HG03045 (cell line): Measurements from ENCODE around the gene WDR45.
"Not testable (repeated sequence)": the region's sequence is repeated elsewhere in the genome, so short reads cannot be mapped to it uniquely, and the experiment has no call there.

Experiments used
- ATAC-seq: cut with Tn5 transposase; IDR thresholded peaks from one replicate; pipeline ENCODE4 v1.9.1; 2021; ENCODE audit warnings: mild to moderate bottlenecking, moderate library complexity; ENCODE audit not compliant: unreplicated experiment

Gene WDR45

DNA sequence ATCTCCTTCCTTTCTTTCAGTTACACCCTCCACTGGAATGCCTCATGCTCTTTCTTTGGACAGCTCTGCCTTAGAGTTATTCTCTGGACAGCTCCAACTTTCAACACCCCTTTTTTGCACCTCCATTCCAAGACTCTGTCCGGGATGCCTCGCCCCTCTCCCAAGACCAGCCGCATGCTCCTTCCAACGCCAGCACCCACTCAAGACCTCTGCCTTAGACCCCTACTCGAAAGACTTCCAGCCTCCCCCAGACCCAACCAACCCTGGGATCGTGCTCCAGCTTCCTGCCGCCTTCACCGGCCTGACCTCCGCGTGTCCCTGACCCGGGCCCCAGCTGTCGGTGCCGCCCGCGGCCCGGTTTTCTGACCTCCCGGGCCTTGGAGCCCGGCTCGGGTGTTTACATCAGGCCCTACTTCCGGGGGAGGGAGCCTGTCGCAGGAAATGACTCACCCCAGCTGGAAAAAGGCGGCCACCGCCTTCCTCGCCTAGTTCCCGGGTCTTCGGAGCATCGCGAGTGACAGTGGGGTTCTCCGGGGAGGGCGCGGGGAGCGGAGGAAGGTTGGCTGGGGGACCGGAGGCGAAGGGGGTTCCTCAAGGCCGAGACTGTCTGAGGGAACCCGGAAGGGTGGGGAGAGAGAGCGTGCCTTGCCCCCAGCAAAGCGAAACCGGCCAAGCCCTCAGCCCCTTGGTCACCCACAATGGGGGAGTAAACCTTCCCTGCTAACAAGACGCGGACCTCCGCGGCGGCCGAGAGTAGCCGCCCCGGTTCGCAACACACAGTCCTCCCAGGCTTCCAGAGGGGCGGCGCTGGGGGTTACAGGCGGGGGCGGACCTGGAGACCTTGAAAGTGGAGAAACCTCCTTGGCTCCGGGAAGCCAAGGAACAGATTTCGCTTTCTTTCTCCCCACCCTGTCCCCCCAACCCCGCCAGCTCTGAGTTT, at the start of gene WDR45:
WDR45 (minus strand) TSS at position 399 of the 940 bp plus-strand sequence. CDS start 1,792 bp downstream, outside the sequence.
- ATAC-seq: peak; percentile 78

DNA sequence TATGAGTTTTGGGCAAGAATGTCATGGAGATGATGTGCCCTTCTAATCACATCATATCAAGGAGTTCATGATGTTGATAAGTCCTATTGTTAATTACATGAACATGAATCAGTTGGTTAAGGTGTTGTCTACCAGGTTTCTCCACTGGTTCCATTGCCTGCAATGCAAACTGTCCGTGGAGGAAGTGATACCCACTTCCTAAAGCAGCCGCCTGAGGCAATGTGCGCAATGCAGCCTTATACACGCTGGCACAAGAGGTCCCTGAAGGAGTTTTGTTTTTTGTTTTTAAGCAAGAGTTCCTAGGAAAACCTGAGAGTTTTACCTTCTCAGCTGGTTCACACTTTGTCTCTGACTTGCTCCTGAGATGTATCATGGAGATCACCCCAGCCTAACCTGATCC, 49.7 kb upstream of the WDR45 start:
- no peak for ATAC-seq

DNA sequence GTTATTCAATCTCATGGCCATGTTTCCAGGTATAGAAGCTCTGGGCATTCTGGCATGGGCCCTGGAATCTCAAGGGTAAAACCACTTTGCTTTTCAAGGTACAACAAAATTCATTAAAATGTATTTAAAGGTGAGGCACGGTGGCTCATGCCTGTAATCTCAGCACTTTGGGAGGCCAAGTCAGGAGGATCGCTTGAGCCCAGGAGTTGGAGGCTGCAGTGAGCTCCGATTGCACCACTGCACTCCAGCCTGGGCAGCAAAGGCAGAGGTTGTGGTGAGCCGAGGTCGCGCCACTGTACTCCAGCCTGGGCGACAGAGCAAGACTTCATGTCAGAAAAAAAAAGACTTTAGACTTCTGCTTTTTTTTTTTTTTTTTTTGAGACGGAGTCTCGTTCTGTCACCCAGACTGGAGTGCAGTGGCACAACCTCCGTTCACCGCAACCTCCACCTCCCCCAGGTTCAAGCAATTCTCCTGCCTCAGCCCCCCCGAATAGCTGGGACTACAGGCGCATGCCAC, 48.1 kb upstream of the WDR45 start:
- ATAC-seq: not testable (repeated sequence)

DNA sequence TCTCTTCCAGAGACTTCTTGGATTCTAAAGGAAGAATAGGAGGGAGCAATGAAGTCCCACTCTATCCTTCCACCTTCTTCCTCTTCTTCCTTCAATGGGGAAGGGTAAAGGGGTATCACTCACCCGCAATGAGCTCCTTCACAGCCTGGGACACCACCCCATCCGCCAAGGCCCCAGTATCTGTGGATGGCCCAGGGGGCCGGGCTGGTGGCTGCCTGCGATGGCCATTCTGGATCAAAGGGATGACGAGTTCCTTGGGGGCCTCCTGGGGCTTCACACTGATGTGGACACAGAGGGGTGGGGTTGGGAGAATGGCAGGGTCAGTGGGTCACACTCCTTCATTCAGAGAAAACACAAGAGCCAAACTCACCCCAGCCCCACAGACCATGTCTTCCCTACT, 42.8 kb upstream of the WDR45 start:
- ATAC-seq: no peak

DNA sequence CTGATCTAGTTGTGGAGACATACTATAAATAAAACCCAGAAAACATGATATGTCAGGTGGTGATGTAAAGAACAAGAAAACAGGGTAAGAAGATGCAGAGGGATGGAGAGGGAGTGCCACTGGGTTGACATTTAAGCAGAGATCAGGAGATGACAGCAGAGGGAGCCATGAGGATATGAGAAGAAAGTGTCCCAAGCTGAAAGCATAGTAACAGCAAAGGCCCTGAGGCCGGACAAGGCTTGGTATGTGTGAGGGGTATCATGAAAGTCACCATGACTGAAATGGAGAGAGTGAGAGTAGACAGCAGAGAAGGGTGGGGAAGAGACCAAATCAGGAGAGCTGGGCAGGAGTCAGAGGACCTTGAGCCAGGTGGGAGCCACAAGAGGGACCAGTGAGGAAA, 40.4 kb upstream of the WDR45 start:
- no peak for ATAC-seq

DNA sequence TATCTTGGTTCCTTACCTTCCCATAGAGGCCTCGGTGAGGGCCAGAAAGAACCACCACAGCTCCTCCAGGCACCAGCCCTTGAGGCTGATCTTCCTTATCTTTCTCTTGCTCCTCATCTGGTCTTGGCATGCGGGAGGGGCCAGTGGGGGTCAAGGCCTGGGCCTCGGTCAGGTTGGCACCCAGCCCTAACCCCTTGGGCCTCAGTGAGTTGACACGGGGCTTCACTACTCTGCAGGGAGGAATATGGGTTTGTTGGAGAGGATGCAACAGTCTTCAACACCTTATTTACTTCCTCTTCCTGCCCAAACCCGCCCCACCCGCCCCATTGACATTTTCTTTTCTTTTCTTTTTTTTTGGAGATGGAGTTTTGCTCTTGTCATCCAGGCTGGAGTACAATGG, 37.9 kb upstream of the WDR45 start:
- no peak for ATAC-seq

DNA sequence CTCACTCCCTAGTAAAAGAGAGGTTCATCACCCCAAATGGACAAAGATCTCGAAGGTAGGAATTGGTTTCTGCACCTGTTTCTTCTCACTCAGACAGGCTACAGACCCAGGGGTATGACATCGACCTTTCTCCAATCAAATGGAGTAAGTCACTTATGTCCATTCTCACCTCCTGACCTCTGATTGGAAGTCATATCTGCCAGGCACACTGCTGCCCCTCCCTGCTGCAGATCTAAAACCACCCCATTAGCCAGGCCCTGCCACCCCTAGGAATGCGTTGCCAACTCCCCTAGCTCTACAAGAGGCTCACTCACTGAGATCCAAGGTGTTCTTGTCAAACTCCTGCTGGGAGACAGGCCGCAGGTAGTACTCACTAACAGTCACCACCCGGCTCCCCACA, 37.0 kb upstream of the WDR45 start:
- ATAC-seq: no peak

DNA sequence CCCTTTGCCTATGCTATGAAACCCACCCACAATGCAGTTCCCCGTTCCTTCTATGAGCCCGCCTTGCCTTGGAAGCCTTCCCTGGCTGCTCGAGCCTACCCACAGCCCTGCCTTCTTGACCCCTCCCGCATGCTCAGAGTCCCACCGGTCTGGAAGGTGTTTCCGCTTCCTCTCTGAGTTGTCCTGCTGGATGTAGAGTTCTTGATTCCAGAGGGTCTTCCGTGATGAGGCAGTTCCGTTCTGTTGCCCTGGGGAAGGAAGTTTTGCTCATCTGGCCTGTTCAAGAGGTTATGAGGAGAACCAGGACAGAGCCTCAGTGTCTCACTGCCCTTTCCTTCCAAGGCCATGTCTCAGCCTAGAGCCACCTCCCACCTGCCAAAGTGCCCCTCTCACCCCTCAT, 36.4 kb upstream of the WDR45 start:
- ATAC-seq: no peak

DNA sequence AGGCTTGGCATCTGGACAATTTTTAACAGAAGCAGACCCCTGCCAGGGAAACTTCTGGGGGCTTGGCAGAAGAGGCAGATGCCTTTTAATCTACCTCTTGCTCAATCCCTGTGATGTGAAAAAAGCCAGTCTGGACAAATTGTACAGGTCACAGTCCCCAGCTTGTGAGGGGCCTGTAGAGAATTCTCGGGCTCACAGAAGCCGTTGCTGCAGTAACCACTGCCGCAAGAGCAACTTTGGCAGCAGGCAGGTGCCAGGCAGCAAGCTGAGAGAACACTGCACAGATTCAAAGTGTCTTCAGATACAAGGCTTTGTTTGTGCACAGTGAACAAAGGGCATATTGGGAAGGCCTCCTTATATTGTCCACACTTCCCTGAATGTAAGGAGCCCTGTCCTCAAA, 32.1 kb upstream of the WDR45 start:
- ATAC-seq: no peak

DNA sequence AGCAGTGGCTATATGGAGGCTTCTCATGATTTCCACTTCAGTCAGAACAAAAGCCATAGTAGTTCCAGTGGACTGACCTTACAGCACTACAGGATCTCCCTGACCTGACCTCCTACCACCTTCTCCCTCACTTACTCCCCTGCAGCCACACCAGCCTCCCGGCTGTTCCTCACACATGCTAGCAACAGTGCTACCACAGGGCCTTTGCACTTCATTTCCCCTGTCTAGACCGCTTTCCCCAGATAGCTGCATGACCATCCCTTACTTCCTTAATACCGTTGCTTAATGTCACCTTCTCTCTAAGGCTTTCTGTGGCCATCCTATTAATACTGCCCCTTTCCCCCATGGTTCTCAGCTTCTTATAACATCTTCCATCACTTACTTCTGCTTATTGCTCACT, 30.7 kb upstream of the WDR45 start:
- ATAC-seq: no peak

DNA sequence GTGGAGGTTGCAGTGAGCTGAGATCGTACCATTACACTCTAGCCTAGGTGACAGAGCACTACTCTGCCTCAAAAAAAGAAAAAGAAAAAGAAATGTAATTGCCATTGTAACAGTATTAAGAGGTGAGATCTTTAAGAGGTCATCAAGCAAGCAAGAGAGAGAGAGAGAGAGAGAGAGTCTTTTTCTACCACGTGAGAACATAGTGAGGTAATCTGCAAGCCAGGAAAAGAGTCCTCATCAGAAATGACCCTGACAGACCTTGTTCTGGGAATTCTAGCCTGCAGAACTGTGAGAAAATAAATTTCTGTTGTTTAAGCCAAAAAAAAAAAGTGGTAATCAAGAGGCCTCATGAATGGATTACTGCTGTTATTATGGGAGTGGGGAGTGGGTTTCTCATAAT, 29.0 kb upstream of the WDR45 start:
- no peak for ATAC-seq

DNA sequence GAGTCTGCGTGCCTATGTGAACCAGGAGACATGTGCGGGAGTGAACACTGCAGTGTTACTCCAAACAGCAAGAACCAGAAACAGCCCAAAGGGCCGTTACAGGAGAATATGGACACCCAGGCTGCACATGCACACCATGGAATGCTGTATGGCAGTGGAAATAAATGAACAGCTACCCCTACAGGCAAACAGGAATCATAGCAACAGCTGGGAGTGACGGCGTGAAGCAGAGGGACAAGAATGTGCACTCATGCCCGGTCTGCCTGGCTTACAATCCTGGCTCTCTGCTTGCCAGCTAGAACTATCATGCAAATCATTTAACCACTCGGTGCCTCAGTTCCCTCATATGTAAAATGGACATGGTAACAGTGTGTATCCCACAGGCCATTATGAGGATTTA, 27.2 kb upstream of the WDR45 start:
- ATAC-seq: no peak

DNA sequence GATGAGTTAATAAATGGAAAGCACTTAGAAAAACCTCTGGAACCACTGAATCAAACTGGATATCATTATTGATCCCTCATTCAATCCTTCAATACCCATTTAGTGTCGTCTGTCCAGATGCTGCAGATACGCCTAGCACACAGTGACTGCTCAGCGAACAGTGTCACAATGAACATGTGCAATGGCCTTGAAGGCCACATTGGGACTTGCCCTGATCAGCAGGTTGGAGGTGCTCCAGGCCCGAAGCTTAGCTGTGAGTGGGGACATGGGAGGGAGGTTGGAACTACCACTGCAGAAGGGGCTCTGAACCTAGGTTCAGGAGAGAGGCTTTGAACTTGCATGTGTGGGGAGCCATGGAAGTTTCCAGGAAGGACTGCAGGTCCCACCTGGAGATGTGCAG, 26.6 kb upstream of the WDR45 start:
- no peak for ATAC-seq

DNA sequence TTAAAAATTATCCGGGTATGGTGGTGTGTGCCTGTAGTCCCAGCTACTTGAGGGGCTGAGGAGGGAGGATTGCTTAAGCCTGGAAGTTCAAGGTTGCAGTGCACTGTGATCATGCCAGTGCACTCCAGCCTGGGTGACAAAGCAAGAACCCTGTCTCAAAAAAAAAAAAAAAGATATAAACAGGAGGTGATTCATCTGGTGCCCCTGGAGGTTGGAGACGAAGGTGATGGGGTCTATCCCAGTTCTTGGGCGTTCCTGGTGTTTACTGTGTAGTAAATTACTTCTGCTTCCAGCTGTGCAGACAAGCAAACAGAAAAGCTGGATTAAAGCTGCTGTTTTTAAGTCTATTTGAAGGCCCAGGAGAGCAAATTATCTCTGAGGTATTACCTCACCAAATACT, 23.9 kb upstream of the WDR45 start:
- ATAC-seq: no peak

DNA sequence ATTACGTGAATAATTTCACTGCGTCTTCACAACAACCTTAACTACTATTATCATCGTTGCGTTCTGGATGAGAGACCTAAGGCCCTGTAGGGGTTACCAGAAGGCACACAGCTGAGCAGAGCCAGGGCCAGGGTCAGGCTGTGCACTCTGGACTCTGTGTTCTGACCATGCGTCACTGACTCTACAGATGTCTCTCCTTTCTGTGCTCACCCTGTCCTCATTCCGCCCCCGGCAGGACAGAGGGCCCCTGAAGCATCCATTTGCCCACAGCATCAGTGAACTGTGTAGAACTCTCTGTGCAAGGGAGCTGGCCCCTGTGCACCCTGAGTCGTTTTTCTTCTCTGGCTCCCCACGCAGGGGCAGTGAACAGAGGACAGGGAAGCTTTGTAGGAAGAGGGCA, 22.5 kb upstream of the WDR45 start:
- ATAC-seq: no peak

DNA sequence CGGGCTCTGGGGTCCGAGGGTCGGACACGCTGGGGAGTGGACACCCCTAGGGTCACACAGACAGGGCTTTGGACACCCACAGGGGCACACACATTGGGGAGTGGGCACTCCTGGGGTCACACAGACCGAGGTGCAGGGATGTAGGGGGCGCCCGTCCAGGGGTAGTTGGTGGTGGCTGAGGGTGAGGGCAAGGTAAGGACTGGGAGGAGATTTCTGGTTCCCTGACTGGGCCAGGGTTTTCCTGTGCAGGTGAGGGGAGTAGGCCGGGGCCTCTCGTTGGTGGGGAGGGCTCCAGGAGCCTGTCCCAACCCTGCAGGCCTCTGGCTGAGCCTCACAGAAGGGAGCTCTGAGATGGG, 21.9 kb upstream of the WDR45 start:
- ATAC-seq: no peak

DNA sequence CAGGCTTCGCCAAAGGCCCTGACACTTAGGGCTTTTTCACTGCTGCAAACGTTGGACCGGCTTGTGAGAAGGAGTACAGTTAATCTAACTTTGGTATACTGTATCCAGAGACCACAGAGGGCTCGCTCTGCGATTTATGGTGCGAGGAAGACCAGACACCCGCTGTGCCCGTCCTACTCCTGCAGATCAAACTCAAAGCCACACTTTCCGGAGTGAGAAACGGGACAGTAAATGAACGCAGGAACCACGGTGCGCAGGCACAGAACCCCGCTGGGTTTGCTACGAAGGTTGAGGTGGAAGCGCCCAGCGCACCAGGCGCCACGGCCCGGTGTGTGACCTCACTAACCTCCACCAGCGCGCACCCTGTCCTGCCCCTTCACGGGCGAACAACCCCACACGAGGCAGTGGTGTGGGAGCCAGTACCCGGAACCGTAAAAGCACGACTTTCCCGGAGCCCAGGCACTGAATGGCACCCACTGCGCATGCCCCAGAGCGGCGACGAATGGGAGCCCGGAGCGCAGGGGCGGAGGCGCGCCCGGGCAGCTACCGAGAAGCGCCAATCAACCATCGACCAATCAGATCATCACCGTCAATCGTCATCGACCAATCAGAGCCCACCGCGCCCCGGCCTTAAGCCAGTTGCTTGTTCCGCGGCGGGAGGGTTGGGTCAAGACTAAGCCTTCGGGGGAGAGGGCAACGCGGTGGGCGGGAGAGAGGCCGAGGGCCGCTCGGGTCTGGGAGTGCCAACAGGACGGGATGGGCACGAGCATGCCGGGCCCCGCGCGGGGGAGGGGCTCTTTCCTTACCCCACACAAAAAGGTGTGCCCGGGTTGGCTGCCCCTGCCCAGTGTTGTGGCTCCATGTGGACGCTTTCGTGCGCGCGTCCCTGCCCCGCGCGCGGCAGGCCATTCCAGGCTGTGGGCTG, 21.3 kb upstream of the WDR45 start:
- peak; percentile 97 for ATAC-seq

DNA sequence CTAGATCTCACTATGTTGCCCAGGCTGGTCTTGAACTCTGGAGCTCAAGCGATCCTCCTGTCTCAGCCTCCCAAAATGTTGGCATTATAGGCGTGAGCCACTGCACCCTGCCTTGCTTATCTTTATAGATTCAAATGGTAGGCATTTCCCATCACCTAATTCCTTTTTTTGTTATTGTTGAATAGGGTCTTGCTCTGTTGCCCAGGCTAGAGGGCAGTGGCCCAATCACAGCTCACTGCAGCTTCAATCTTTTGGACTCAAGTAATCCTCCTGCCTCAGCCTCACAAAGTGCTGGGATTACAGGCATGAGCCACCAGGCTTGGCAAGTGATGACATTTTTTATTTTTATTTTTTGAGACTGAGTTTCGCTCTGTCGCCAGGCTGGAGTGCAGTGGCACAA, 16.7 kb upstream of the WDR45 start:
- ATAC-seq: no peak

DNA sequence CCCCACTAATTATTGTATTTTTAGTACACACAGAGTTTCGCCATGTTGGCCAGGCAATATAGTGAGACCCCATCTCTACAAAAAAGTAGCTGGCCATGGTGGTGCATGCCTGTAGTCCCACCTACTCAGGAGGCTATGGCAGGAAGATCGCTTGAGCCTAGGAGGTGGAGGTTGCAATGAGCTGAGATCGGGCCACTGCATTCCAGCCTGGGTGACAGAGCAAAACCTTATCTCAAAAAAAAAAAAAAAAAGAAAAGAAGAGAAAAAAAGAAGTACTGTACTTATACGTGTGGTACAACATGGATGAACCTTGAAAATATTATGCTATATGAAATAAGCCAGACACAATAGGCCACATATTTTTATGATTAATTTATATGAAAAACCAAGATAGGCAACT, 9.9 kb upstream of the WDR45 start:
- ATAC-seq: no peak

DNA sequence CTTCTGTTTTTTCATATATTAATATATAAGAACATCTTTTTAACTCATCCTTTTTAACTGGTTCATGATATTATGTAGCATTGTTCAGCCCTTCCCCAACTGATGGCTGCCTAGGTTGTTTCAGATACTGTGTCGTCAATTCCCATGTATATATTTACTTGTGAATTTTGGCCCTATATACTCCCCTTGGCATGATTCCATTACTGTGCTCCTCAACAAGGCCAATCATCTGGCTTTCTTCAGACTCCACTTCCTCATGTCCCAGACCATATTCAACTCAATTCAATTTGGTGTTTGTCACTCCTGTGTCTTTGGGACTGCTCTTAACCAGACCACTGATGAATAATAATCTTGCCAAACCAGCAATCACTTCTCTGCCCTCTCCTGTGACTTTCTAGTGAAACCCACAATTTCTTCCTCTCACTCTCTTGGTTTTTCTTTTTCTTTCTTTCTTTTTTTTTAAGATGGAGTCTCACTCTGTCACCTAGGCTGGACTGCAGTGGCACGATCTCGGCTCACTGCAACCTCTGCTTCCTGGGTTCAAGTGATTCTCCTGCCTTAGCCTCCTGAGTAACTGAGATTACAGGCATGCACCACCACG, 2.7 kb upstream of the WDR45 start:
- no peak for ATAC-seq

DNA sequence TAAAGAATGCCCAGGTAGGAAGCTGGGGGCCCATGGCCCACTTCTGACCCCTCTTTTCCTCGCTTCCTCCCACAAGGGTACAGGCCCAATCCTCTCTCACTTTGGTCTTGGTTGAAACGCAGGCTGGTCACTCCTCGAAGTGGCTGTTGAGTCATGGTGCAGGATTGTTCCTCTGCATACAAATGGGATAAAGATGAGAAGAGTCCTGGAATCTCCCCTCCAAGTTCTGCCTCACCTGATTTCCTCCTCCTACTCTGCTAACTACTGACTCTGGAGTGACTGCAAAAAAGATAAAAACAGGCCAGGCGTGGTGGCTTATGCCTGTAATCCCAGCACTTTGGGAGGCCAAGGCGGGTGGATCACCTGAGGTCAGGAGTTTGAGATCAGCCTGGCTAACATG, 1.7 kb downstream of the WDR45 start:
- no peak for ATAC-seq
